ENCODE measurements around the gene WDR37. TPM values are rescaled to one million over a fixed set of nuclear protein-coding genes. Genes with fewer than 3 reads are reported as not detected.
"Not testable (repeated sequence)": the region's sequence is repeated elsewhere in the genome, so short reads cannot be mapped to it uniquely, and the experiment has no call there.

The WDR37 gene
- polyA plus RNA-seq, 4 donors: 14.5 to 20.4 (median 17.9) TPM

DNA sequence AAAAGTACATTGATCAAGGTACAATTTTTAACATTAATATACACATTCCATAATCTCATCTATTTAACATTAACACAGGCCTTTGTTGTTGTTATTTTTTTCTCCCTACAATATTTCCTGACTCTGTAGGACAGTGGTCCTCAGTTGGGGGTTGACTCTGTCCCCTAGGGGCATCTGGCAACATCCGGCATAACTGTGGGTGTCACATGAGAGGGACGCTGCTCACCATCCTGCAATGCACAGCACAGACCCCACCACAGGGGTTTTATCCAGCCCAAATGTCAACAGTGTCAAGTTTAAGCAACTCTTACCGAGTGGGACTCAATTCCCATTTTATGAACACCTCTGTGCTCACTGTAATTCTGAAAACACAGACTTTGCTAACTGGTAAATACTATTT, 16.1 kb upstream of the WDR37 start:
- no peak for DNase-seq (ENCODE audit: low read depth in 4 of 4, low spot score in 2 of 4)

DNA sequence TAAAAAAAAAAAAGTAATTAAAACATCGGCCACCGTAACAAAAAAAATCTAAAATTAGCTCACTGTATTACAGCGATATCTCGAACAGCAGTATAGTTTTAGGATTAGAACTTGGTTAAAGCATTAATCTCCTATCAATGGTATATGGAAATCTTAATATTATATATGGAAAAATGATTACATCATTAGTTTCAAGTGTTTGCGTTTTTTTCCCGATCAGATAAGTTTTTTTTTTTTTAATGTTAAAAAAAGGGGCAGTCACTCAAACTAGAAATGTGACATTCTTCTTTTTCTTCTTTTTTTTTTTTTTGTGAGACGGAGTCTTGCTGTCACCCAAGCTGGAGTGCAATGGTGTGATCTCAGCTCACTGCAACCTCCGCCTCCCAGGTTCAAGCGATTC, 14.7 kb upstream of the WDR37 start:
- no peak for DNase-seq (ENCODE audit: low read depth in 4 of 4, low spot score in 2 of 4)

DNA sequence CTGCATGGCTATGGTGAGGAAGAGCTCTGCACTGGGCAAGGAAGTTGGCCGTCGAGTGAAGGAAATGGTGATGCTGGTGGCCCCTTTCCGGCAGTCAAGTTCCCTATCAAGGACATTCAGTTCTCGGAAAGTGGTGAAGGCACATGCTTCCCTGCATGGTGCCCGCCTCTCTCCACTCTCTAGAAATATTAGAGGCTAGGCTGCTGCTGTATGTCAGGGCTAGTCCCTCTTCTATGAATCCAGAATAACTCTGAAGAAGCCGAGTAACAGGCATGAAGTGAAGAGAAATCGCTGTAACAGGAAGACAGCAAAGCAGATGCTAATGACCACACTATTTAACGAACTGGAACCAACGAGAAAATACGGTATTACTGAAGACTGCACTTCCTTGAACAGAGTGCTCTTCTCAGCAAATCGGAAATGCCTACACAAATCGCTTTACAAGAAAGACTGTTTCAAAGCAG, 12.6 kb upstream of the WDR37 start:
- no peak for DNase-seq (ENCODE audit: low read depth in 4 of 4, low spot score in 2 of 4)

DNA sequence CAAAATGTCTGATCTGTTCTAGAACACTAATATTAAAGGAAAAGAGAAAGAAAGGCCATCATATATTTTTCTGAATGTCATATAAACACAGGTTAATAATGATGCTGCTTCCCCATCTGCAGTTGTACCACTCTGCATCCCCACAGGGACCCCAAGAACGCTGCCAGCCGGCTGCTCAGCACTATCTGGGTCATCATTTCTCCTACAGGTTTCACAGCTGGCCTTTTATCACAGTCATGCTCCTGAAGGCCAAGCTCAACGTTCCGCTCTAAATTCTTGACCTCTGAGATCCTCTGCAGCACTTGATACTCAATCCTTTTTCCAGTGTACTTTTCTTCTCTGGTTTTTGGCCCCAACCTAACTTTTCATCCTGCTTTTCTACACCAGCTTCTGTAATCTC, 12.0 kb upstream of the WDR37 start:
- no peak for DNase-seq (ENCODE audit: low read depth in 4 of 4, low spot score in 2 of 4)

DNA sequence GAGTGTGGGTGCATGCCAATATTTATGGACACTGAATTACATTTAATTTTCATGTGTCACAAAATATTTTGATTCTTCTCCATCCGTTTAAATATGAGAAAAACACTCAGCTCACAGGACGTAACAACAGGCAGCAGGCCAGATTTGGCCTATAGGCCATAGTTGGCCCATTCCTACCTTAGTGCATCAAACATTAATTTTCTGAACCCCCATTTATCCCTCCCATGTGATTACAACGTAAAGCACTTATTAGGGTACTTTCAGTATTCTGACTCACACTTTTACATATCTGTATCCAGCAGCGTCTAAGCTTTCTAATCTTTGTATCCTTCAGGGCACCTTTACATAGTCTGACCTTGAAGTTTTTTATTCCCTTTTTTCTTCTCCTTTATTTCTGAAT, 11.2 kb upstream of the WDR37 start:
- no peak for DNase-seq (ENCODE audit: low read depth in 4 of 4, low spot score in 2 of 4)

DNA sequence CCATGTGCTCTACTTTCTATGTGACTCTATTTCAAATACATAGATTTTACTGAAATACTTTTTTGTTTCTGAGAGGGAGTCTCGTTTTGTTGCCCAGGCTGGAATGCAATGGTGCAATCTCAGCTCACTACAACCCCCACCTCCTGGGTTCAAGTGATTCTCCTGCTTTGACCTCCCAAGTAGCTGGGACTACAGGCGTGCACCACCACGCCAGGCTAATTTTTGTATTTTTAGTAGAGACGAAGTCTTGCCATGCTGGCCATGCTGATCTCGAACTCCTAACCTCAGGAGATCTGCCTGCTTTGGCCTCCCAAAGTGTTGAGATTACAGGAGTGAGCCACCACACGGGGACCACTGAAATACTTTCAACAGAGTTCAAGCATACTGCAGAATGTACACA, 10.8 kb upstream of the WDR37 start:
- no peak for DNase-seq (ENCODE audit: low read depth in 4 of 4, low spot score in 2 of 4)

DNA sequence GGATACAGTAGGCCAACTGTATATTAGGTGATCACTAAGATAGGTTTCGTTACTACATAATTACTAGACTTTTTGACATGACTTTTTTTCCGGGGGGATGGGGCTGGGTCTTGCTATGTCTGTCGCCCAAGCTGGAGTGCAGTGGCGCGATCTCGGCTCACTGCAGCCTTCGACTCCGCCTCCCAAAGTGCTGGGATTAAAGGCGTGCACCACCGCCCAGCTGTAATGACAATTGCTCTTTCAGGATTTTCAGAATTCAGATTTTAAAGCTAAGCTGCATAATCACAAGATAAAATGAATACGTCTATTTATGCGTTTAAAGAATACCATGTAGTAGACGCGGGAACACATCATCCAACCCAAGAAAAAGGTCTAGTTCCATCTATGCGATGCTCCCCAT, 8.2 kb upstream of the WDR37 start:
- no peak for DNase-seq (ENCODE audit: low read depth in 4 of 4, low spot score in 2 of 4)

DNA sequence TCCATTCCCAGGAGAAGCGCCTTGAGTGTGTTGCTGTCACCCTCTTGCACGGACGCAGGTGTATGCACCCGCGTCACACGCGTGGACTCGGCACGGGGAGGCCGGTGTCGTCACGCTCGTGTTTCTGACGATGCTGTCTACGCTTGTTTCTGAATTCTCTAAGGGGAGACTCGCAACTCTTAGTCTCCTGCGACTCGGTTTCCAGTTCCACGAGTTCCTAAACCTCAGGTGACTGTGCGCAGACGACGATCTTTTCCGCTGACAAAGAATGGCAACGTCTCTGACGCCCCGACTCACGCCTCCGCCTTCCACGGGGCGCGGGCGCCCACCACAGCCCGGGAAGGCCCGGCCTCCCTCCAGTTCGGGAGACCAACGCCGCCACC, 7.8 kb upstream of the WDR37 start:
- DNase-seq (ENCODE audit: low read depth in 4 of 4, low spot score in 2 of 4): peak in 2 of 4 donors; percentile 28 to 52

DNA sequence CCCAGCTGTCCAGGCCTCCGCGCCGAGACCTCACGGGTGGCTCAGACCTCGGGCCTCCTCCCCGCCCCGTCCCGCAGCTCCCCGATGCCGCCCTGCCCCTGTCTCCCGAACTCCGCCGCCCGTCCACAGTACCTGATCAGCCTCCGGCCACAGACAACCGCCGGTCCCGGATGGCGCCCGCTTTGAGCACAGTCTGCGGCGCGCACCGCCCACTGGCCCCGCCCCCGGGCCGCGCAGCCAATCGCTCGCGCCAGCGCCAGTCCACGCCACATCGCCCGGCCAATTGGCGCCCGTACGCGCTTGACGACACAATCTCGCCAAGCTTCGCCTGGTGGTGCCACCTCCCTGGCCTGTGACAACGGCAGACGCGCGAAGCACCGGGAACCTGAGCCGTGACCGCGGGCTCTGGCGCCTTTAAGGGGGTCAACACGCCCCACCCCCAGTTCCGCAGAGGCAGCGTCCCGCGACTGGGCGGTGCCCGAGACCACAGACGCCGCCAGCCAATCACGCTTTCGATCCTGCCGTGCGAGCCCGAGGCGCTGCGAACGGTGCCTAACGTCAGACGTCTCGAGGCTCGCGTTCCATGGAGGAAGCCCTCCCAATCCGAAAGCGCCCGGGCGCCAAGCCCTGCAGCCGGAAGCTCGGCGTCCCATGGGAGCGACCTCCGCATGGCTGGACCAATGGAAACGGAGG, 7.3 kb upstream of the WDR37 start, which contains the start of gene IDI1:
Gene IDI1 (minus strand): TSS at position 388 of the 693 bp plus-strand sequence. CDS start 116 bp downstream, at position 272.
- peak; percentile 93 to 96 (median 94) for DNase-seq (ENCODE audit: low read depth in 4 of 4, low spot score in 2 of 4)

DNA sequence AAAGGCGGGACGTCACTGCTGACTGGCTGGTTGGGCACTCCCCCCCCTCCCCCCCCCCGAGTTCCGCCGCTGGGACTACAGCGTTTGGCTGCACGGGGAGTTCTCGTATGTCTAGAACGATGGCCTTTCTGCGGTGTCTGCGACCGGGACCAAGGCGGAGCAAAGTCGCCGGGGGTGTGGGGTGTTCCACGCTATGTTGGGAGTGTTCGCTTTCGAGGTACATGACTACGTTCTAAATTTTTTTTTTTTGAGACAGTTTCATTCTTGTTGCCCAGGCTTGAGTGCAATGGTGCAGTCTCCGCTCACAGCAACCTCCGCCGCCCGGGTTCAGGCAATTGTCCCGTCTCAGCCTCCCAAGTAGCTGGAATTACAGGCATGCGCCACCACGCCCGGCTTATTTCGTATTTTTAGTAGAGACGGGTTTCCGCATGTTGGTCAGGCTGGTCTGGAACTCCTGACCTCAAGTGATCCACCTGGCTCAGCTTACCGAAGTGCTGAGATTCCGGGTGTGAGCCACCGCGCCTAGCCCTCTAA, 6.7 kb upstream of the WDR37 start:
- DNase-seq (ENCODE audit: low read depth in 4 of 4, low spot score in 2 of 4): no peak

DNA sequence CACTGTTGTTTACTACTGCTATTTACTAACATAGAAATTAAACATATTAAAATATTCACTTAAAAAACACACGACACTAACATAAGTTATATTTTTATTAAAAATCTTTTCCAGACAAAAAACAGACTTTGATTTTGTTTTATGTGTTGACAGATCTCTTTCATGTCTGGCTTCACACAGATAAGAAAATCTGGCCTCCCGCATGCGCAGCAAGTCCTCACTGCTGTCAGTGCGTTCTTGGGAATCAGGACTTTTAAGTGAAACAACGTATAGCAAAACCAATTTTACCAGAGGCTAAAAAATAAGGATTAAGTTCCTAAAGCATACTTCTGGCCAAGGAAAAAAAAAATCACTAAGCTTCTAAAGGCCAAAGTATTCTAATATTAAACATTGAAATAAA, 6.0 kb upstream of the WDR37 start:
- no peak for DNase-seq (ENCODE audit: low read depth in 4 of 4, low spot score in 2 of 4)

DNA sequence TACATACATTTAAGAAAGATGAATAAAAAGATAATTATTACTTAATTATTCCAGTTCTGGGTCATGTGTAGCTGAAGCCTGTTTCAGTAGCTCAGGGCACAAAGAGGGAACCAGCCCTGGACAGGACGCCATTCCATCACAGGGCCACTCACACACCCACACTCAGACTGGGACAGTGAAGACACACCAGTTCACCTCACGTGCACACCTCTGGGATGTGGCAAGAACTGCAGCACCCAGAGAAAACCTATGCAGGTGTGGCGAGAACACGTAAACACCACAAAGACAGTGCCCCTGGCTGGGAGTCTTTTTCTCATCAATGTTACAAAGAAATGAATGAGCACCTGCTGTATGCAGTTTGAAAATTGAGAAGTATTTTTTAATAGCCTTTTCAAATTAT, 5.6 kb upstream of the WDR37 start:
- DNase-seq (ENCODE audit: low read depth in 4 of 4, low spot score in 2 of 4): no peak

DNA sequence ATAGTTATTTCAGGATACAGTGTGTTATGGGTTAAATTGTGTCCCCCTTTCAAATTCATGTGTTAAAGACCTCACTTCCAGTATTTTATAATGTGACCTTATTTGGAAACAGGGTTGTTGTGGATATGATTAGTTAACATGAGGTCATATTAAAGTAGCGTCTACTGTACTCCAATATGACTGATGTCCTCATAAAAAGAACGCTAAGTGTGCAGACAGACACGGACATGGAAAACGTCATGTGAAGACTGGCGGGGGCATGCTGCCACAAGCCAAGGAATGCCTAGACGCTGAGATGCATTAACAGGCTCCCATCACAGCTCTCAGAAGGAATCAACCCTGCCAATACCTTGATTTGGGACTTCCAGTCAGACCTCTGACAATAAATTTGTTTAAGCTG, 1.5 kb upstream of the WDR37 start:
- DNase-seq (ENCODE audit: low read depth in 4 of 4, low spot score in 2 of 4): no peak

DNA sequence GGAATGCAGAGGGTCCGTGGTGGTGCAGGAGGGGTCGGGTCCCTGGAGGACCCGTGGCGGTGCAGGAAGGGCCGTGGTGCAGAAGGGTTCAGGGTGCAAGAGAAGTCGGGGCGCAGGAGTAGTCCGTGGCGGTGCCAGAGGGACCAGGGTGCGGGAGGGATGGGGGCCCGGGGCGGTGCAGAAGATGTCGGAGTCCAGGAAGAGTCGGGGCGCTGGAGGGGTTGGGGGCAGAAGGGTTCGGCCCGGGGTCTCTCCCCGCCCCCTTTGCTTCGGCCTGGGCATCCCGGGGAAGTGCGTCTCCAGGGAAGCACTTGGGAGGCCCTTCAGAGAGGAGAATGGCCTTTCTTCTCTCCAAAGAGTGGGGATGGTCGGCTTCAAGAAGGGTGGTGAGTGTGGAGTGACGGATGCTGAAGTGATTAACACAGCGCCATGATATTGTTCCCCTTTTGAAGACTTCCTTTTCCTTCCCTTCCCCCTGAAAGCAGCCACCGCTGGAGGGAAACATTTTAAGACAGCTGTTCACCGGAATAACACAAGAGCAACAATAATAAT, 997 bp downstream of the WDR37 start:
- no peak for DNase-seq (ENCODE audit: low read depth in 4 of 4, low spot score in 2 of 4)

DNA sequence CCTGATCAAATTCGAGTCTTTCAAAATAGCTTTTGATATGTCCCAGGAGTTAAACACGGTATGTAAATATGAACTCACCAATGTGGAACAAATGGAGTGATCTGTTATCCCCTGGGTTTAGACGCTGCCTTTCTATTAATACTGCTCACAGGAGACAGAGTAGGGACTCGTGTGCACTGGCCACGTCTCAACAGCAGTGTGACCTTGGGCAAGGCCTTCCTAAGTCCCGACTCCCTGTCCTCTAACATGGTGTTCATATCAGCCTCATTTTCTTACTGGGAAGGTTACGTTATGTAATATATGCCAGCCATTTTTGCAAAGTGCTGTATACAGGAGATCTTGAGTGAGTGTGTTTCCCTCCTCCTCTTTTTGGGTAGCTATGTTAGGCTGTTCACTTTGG, 1.8 kb downstream of the WDR37 start:
- DNase-seq (ENCODE audit: low read depth in 4 of 4, low spot score in 2 of 4): no peak

DNA sequence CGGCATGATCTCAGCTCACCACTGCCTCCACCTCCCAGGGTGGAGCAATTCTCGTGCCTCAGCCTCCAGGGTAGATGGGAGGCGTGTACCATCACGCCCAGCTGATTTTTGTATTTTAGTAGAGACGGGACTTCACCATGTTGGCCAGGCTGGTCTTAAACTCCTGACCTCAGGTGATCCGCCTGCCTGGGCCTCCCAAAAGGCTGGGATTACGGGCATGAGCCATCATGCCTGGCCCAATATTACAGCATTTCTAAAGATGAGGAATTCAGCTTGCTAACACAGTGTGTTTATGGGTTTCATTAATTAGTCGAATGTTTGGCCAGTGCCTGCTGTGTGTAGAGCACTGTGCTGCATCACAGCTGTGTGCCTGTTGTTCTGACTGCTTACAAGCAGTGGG, 3.7 kb downstream of the WDR37 start:
- no peak for DNase-seq (ENCODE audit: low read depth in 4 of 4, low spot score in 2 of 4)

DNA sequence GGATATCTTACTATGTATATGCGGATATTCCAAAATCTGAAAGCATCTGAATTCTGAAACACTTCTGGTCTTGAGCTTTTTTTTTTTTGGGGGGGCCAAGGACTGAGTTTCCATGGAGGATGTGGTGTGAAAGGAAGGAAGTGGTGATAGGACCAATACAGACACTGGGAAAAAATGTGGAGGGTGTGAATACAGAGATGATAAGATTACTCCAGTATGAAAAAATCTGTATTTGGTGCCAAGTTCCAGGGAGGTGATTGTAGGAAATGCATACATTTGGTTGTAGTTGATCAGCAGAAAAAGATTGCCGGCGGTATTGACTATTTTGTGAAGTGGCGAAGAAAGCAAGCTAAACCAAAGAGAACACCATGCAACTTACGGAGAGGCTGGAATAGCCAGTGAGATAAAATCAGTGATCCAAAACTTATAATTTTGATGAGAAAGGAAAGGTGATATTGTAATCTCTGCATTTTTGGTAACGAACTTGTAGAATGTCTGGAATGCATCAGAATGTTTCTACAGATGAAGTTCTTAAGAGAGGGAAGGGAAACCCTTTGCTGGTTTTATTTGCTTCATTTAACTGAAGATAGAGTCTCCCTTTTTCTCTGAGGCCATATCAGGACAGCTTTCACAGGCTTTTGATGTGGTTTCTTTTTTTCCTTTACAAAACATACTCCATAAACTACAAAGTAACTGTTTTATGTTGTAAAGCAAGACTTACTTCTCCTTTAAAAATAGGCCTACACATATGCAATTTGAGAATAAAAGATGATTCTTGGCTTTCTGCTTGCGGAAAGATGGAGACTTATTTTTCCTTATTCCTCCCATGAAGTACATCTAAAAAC, 6.0 kb downstream of the WDR37 start:
- DNase-seq (ENCODE audit: low read depth in 4 of 4, low spot score in 2 of 4): no peak

DNA sequence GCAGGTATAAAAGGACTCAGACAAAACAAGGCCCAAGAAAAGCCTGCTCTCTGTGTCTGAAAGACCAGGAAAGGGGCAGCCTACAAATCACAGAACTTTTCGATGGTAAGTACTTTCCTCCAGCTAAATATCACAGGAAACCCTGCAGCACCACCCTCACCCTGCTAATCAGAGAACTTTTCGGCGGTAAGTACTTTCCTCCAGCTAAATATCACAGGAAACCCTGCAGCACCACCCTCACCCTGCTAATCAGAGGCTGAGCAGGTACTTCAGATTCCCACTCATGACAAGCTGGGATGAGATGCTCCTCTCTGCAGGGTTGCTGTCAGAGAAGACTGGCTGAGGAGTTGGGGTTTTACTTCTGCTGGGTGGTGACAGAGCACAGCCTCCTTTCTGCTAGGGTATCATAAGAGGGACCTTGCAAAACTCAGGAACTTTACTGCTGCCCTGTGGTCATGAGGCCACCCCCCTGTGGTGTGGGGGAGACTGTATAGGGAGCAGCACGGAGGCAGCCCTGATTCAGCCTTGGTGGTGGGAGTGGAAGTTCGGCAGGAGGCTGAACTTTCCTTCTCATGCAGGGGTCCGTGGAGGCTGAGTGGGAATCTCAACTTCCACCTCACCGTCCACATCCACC, 7.2 kb downstream of the WDR37 start:
- no peak for DNase-seq (ENCODE audit: low read depth in 4 of 4, low spot score in 2 of 4)

DNA sequence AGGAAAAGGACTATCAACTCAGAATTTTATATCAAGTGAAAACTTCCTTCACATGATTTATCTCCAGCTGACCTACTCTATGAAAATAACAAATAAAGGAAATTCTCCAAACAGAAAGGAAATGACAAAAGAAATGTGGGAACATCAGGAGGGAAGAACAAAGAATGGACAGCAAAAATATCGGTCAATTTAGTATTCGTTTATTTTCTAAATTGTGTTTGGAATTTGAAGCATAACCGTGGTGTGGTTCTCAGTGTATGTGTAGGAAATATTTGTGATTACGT, 8.7 kb downstream of the WDR37 start:
- no peak for DNase-seq (ENCODE audit: low read depth in 4 of 4, low spot score in 2 of 4)

DNA sequence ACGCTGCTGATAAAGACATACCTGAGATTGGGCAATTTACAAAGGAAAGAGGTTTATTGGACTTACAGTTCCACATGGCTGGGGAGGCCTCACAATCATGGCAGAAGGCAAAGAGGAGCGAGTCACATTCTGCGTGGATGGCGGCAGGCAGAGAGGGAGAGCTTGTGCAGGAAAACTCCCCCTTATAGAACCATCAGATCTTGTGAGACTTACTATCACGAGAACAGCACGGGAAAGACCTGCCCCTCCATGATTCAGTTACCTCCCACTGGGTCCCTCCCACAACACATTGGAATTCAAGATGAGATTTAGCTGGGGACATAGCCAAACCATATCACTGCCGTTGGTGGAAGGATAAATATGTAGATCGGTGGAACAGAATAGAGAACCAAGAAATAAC, 10.5 kb downstream of the WDR37 start:
- not testable (repeated sequence) for DNase-seq (ENCODE audit: low read depth in 4 of 4, low spot score in 2 of 4)

Data from left renal cortex interstitium (tissue), 4 donors.